IMR-90 (cell line): Measurements from ENCODE around the gene ACTN1. TPM values are rescaled to one million over a fixed set of nuclear protein-coding genes. Genes with fewer than 3 reads are reported as not detected.

Experiments used
- CEBPB ChIP-seq: IDR thresholded peaks from 2 replicates; pipeline ENCODE4 v1.6.1; 2012; ENCODE audit warnings: low read depth, low read length, improper control_type of control experiment
- FOS ChIP-seq: fragments of 150-350 bp; IDR thresholded peaks from 2 replicates; pipeline ENCODE4 v1.6.1; 2016; ENCODE audit warnings: low read depth, low read length
- MAZ ChIP-seq: IDR thresholded peaks from 2 replicates; pipeline ENCODE4 v1.6.1; 2012; ENCODE audit warnings: low read depth, mild to moderate bottlenecking, low read length, improper control_type of control experiment, moderate library complexity, borderline replicate concordance
- NFE2L2 ChIP-seq: fragments of 150-350 bp; IDR thresholded peaks from 2 replicates; pipeline ENCODE4 v1.6.1; 2016; ENCODE audit warnings: low read depth, mild to moderate bottlenecking, low read length
- RAD21 ChIP-seq: IDR thresholded peaks from 2 replicates; pipeline ENCODE4 v1.6.1; 2012; ENCODE audit warnings: low read length, improper control_type of control experiment
- SMC3 ChIP-seq: fragments of 150-350 bp; IDR thresholded peaks from 2 replicates; pipeline ENCODE4 v1.6.1; 2016; ENCODE audit warnings: low read depth, mild to moderate bottlenecking, antibody characterized with exemption, low read length, moderate library complexity
- USF2 ChIP-seq: fragments of 150-350 bp; IDR thresholded peaks from 2 replicates; pipeline ENCODE4 v1.6.1; 2017; ENCODE audit warnings: mild to moderate bottlenecking, antibody characterized with exemption, low read length, low read depth
- polyA plus RNA-seq, 3 experiments: library from polyadenylated mRNA; depleted of rRNA; stranded (reverse); fragments of >200 nt; gene quantifications; 2 replicates each; pipeline ENCODE4 v1.2.3, GENCODE V29; 2012; ENCODE audit warnings: low replicate concordance in 1 of 3
- total RNA-seq: library from RNA; depleted of rRNA; stranded (reverse); fragments of >200 nt; gene quantifications from 2 replicates; pipeline ENCODE4 v1.2.3, GENCODE V29; 2012

The ACTN1 gene
- total and polyA plus RNA-seq, 2 of the 4 experiments (the other 2 are of a cell fraction): 684 to 766 TPM

GRCh38 chr14:68975667-68976066, 3.4 kb downstream of the ACTN1 start (continued):
- TF ChIP-seq USF2: no peak
- peak; percentile 35; the same call in 1 of the 2 replicates for TF ChIP-seq RAD21
- TF ChIP-seq CEBPB: peak; percentile 2; the same call in 1 of the 2 replicates
- no peak for TF ChIP-seq FOS
- no peak for TF ChIP-seq SMC3
- no peak for TF ChIP-seq NFE2L2
- TF ChIP-seq MAZ: no peak
